K562 (cell line): ENCODE measurements around the gene BRD7.

Experiments used
- CTCF ChIP-seq, 3 experiments: IDR thresholded peaks in 2 of 3; conservative IDR thresholded peaks in 1 of 3; 2 replicates each; pipeline ENCODE4 v1.5.1; 2011 to 2012; ENCODE audit warnings: low read length in 3 of 3, mild to moderate bottlenecking in 3 of 3, control low read depth in 2 of 3, improper control_type of control experiment in 1 of 3, inconsistent platforms in 1 of 3, low read depth in 1 of 3, mixed read lengths in 1 of 3, moderate library complexity in 1 of 3; ENCODE audit not compliant: insufficient read depth in 2 of 3
- DPF2 ChIP-seq: fragments of 450-650 bp; IDR thresholded peaks from 2 replicates; pipeline ENCODE4 v1.6.1; 2016
- JUNB ChIP-seq: fragments of 450-650 bp; formaldehyde crosslinking; conservative IDR thresholded peaks from 2 replicates; pipeline ENCODE4 v1.4.0; 2020; ENCODE audit warnings: mild to moderate bottlenecking
- MAZ ChIP-seq, 2 experiments: fragments of 450-650 bp in 1 of 2; sonication (generic) in 1 of 2; formaldehyde crosslinking; IDR thresholded peaks in 1 of 2; conservative IDR thresholded peaks in 1 of 2; 2 replicates each; pipeline versions ENCODE4 v1.4.0 to v1.5.0; 2020; ENCODE audit warnings: mild to moderate bottlenecking in 1 of 2, missing genetic modification reagents in 1 of 2
- MED1 ChIP-seq: sonication (generic); formaldehyde crosslinking; IDR thresholded peaks from 2 replicates; pipeline ENCODE4 v1.8.1; 2023; ENCODE audit warnings: missing genetic modification reagents, borderline replicate concordance
- PTRF ChIP-seq: fragments of 450-650 bp; IDR thresholded peaks from 2 replicates; pipeline ENCODE4 v1.6.1; 2016; ENCODE audit warnings: mild to moderate bottlenecking, missing genetic modification characterization, missing compliant biosample characterization
- ZBTB43 ChIP-seq: sonication (generic); formaldehyde crosslinking; IDR thresholded peaks from 2 replicates; pipeline ENCODE4 v1.8.0; 2023; ENCODE audit warnings: mild to moderate bottlenecking, missing genetic modification reagents
- ZC3H4 ChIP-seq: sonication (generic); formaldehyde crosslinking; IDR thresholded peaks from 2 replicates; pipeline ENCODE4 v1.9.0; 2021; ENCODE audit warnings: missing genetic modification reagents, borderline replicate concordance
- ZFP91 ChIP-seq: sonication (generic); formaldehyde crosslinking; IDR thresholded peaks from 2 replicates; pipeline ENCODE4 v1.8.0; 2022; ENCODE audit warnings: mild to moderate bottlenecking, missing genetic modification reagents
- ZNF586 ChIP-seq: fragments of 450-650 bp; formaldehyde crosslinking; conservative IDR thresholded peaks from 2 replicates; pipeline ENCODE4 v1.4.0; 2020; ENCODE audit warnings: mild to moderate bottlenecking, moderate library complexity
- ZNF639 ChIP-seq, 2 experiments: fragments of 200-800 bp in 1 of 2; sonication (Bioruptor generic) in 1 of 2; sonication (generic) in 1 of 2; formaldehyde crosslinking in 1 of 2; IDR thresholded peaks in 1 of 2; conservative IDR thresholded peaks in 1 of 2; 2 replicates each; pipeline versions ENCODE4 v1.5.0 to v1.6.1; 2016 to 2020; ENCODE audit warnings: missing compliant biosample characterization in 1 of 2, missing genetic modification characterization in 1 of 2, missing genetic modification reagents in 1 of 2

GRCh38 chr16:50403491-50403890, 34.7 kb upstream of the BRD7 start:
- TF ChIP-seq MAZ (CRISPR knock-in tag; conservative IDR thresholded peaks at IDR 0.05 in 1 of 2, IDR thresholded peaks at IDR 0.05 in 1 of 2) (no peak), JUNB (CRISPR knock-in tag) (no peak), CTCF (IDR thresholded peaks at IDR 0.05 in 2 of 3, conservative IDR thresholded peaks at IDR 0.05 in 1 of 3; ENCODE audit: insufficient read depth in 2 of 3, low read depth in 1 of 3, low read length in 3 of 3) (no peak), ZNF586 (CRISPR knock-in tag) (no peak), ZC3H4 (CRISPR knock-in tag) (no peak), PTRF (no peak), ZBTB43 (CRISPR knock-in tag) (no peak), ZNF639 (CRISPR knock-in tag; conservative IDR thresholded peaks at IDR 0.05 in 1 of 2, IDR thresholded peaks at IDR 0.05 in 1 of 2) (no peak), ZFP91 (CRISPR knock-in tag) (no peak), DPF2 (no peak), MED1 (CRISPR knock-in tag) (no peak)
